ENCODE data around the gene PRR33. TPM values are rescaled to one million over a fixed set of nuclear protein-coding genes. Genes with fewer than 3 reads are reported as not detected.

The PRR33 gene
- polyA plus RNA-seq, 1 experiment: not detected

DNA sequence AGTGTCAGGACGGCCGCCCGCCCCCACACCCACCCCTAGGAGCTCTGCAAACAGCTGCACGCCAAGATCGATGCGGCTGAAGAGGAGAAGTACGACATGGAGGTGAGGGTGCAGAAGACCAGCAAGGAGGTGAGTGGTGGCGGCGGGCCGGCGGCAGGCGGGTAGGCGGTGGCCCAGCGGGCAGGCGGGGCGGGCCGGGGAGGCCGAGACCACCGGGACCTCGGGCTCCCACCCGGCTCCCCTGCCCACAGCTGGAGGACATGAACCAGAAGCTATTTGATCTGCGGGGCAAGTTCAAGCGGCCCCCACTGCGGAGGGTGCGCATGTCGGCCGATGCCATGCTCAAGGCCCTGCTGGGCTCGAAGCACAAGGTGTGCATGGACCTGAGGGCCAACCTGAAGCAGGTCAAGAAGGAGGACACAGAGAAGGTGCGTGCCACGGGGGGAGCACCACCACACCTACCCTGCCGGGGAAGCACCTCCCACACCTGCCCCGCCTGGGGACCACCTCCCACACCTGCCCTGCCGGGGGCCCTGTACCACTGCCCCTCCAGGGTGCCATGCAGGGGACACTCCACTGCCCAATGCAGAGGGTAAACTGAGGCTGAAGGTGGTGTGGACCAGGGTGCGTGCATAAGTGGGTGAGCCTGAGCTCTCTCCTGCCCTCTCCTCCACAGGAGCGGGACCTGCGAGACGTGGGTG is 50.8 kb downstream of the PRR33 start:
- DNase-seq (ENCODE audit: low read depth): no peak
- Histone ChIP-seq H3K27me3 (ENCODE audit: control insufficient read depth, insufficient read depth, low read length) (no peaks in the 10 kb centered on the region), H3K4me3 (ENCODE audit: low read depth, low read length) (no peak overlapping the region), H3K36me3 (ENCODE audit: control insufficient read depth, insufficient read depth, low read length) (no peaks in the 10 kb centered on the region)
- CTCF ChIA-PET: interaction anchor here (0.6 to 2.3 kb wide), 6 partner anchors 147 to 315 kb away, joined by 3 to 12 read pairs (median 4); no protein-coding TSS in a partner anchor
- POLR2A ChIA-PET: no interaction called here
- TF ChIP-seq, protein P1, sequence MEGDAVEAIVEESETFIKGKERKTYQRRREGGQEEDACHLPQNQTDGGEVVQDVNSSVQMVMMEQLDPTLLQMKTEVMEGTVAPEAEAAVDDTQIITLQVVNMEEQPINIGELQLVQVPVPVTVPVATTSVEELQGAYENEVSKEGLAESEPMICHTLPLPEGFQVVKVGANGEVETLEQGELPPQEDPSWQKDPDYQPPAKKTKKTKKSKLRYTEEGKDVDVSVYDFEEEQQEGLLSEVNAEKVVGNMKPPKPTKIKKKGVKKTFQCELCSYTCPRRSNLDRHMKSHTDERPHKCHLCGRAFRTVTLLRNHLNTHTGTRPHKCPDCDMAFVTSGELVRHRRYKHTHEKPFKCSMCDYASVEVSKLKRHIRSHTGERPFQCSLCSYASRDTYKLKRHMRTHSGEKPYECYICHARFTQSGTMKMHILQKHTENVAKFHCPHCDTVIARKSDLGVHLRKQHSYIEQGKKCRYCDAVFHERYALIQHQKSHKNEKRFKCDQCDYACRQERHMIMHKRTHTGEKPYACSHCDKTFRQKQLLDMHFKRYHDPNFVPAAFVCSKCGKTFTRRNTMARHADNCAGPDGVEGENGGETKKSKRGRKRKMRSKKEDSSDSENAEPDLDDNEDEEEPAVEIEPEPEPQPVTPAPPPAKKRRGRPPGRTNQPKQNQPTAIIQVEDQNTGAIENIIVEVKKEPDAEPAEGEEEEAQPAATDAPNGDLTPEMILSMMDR (IDR thresholded peaks at IDR 0.05; ENCODE audit: insufficient read depth, low read depth, low read length): no peak

DNA sequence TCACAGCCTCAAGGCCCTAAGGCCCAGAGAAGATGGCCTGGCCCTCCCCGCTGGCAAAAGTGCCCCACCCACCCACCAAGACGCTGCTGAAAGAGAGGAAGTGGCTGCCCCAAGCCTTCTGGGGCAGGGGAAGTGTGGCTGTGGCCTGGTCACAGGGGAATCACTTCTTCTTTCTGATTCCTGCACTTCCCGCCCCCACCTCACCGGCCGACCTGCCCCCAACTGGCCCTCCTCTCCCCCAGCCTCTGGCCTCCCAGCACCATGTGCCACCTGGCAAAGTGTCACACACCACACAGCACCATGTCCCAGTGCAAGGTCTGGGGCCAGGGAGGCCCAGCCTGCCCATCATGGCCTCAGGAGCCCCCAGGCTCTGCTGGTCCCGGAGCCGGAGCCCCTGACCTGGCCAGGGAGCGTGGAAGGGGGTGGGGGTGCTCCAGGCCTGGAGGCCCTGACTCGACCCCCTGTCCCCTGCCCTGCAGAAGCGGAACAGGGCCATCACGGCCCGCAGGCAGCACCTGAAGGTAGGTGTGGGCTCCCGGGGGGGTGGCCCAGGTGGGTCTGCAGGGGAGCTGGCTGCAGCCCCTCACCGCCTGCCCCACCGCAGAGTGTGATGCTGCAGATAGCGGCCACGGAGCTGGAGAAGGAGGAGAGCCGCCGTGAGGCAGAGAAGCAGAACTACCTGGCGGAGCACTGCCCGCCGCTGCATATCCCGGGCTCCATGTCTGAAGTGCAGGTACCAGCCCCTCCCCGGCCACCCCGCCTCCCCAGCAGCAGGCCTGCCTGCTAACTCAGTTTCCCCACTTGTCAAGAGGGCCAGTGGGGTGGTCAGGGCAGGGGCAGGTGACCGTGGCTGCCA is 51.5 kb downstream of the PRR33 start:
- Histone ChIP-seq H3K27me3 (ENCODE audit: control insufficient read depth, insufficient read depth, low read length) (no peaks in the 10 kb centered on the region), H3K36me3 (ENCODE audit: control insufficient read depth, insufficient read depth, low read length) (no peaks in the 10 kb centered on the region), H3K4me3 (ENCODE audit: low read depth, low read length) (no peak overlapping the region)
- TF ChIP-seq, protein P1 (IDR thresholded peaks at IDR 0.05; ENCODE audit: insufficient read depth, low read depth, low read length): no peak
- no peak for DNase-seq (ENCODE audit: low read depth)
- POLR2A ChIA-PET: no interaction called here
- CTCF ChIA-PET: interaction anchor here (0.6 to 2.3 kb wide), 9 partner anchors 36 to 316 kb away, joined by 3 to 19 read pairs (median 4); no protein-coding TSS in a partner anchor

DNA sequence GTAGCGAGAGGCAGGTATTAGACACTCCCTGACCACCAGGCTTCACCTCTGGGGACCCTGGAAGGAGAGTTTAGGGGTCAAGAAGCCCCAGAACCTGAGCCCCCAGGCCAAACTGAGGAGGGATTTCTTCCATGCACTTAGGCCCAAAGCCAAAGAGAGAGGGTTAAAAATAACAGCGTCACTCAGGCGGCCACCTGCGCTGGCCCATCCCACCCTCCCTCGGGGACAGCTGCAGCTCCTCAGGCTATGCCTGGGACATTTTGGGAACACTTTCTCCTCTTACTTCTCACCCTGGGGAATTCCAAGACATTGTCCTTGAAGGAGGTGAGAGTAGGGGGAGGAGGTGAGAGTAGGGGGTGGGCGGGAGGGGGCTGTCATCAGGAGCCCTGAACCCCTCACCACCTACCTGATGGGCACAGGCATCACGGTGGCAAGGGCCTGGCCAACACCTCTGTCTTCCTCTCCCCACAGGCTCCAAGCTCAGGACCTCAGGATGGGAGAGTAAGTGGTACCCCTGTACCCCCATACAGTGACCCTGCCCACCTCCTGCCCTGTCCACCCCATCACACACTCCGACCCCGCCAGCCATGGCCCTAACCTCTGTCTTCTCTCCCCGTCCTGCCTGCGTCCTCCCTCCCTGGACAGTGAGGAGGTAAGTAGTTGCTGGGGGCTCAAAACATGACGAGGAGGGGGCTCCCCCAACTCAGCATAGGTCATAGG is 52.3 kb downstream of the PRR33 start:
- CTCF ChIA-PET: interaction anchor here (0.8 to 2.3 kb wide), 7 partner anchors 37 to 312 kb away, joined by 3 to 19 read pairs (median 4); no protein-coding TSS in a partner anchor
- DNase-seq (ENCODE audit: low read depth): no peak
- H3K36me3 ChIP-seq (ENCODE audit: control insufficient read depth, insufficient read depth, low read length): no peaks in the 10 kb centered on the region
- POLR2A ChIA-PET: no interaction called here
- TF ChIP-seq, protein P1 (IDR thresholded peaks at IDR 0.05; ENCODE audit: insufficient read depth, low read depth, low read length): no peak
- H3K27me3 ChIP-seq (ENCODE audit: control insufficient read depth, insufficient read depth, low read length): no peaks in the 10 kb centered on the region
- no peak overlapping the region for H3K4me3 ChIP-seq (ENCODE audit: low read depth, low read length)

DNA sequence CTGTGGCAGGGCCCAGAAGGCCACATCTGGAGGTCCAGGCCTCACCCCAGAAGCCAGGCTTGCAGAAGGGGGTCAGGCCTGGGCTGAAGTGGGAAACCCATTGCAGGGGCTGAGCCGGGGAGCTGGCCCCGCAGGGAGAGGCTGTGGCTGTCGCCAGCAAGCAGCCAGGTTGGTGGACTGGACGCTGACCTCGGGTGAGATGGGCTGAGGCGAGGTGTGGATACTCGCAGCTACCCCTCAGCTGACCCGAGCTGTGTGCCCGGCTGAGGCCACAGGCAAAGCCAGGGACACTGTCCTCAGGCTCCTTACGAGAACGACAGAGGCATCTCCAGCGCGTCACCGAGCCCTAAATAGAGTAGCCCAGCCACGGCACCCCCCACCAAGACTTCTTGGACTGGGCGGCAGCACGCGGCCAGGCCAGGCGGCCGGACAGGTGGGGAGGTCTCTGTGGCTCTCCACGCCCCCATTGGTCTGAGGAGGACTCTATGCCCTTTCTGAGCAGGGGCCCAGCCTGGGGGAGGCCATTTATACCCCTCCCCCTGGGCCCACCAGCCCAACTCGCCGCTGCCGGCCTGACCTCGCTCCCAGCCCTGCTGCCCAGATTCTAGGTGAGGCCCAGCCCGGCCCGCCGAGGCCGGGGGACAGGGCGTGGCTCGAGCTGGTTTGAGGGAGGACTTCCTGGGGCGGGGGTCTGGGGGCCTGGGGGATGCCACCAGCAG is 53.1 kb downstream of the PRR33 start, which contains the start of gene TNNI2:
TSS of gene TNNI2 (plus strand) at position 556 of the 719 bp plus-strand sequence. CDS start 716 bp downstream, outside the sequence.
- DNase-seq (ENCODE audit: low read depth): no peak
- no peaks in the 10 kb centered on the region for H3K27me3 ChIP-seq (ENCODE audit: control insufficient read depth, insufficient read depth, low read length)
- TF ChIP-seq, protein P1 (IDR thresholded peaks at IDR 0.05; ENCODE audit: insufficient read depth, low read depth, low read length): no peak
- no peaks in the 10 kb centered on the region for H3K36me3 ChIP-seq (ENCODE audit: control insufficient read depth, insufficient read depth, low read length)
- no peak within 1 kb of the TSS for H3K4me3 ChIP-seq (ENCODE audit: low read depth, low read length)
- ChIA-PET CTCF (interaction anchor here (0.5 to 2.3 kb wide), 11 partner anchors 9 to 313 kb away, joined by 3 to 19 read pairs (median 4); no protein-coding TSS in a partner anchor), POLR2A (interaction anchor here (0.6 kb wide), 1 partner anchor 10 kb away, joined by 3 read pairs; no protein-coding TSS in a partner anchor)

Small RNA genes within 50 kb of the gene (small RNA-seq; reads per million reads assigned to genes)
- gene AC051649.1 (ENCODE audit: insufficient read length, low read depth, low replicate concordance) (not detected), gene MIR4298 (ENCODE audit: insufficient read length, low read depth, low replicate concordance) (not detected)

Other genes starting within 250 kb of the PRR33 start
- not detected in 2 replicates for gene KRTAP5-6, start 194.7 kb downstream of the PRR33 start, polyA plus RNA-seq (2011; rRNA removed)
- 0.06 and 0.22 TPM in 2 replicates for gene IFITM10, start 141.3 kb downstream of the PRR33 start, polyA plus RNA-seq (2011; rRNA removed)
- gene CTSD, start 128.0 kb downstream of the PRR33 start, polyA plus RNA-seq (2011; rRNA removed): 89.9 and 206 TPM in 2 replicates
- not detected in 2 replicates for gene SYT8, start 56.9 kb downstream of the PRR33 start, polyA plus RNA-seq (2011; rRNA removed)
- gene TNNI2, start 52.9 kb downstream of the PRR33 start, polyA plus RNA-seq (2011; rRNA removed): not detected in 2 replicates
- not detected in 2 replicates for gene LSP1, start 38.8 kb downstream of the PRR33 start, polyA plus RNA-seq (2011; rRNA removed)
- not detected in 2 replicates for gene TNNT3, start 27.8 kb upstream of the PRR33 start, polyA plus RNA-seq (2011; rRNA removed)
- gene MRPL23, start 55.4 kb upstream of the PRR33 start, polyA plus RNA-seq (2011; rRNA removed): 39.8 and 43.5 TPM in 2 replicates
- 1.7 and 1.9 TPM in 2 replicates for gene H19, start 105.9 kb upstream of the PRR33 start, polyA plus RNA-seq (2011; rRNA removed)
- gene IGF2, start 247.5 kb upstream of the PRR33 start, polyA plus RNA-seq (2011; rRNA removed): 20.3 and 20.4 TPM in 2 replicates